Kidney epithelial cell (primary cell): ENCODE measurements around the gene PPFIBP2. TPM values are rescaled to one million over a fixed set of nuclear protein-coding genes. Genes with fewer than 3 reads are reported as not detected.

Experiments used
- DNase-seq: peaks from one replicate; pipeline ENCODE4 v3.0.0-alpha.2; 2010; ENCODE audit warnings: low read depth
- H3K27me3 ChIP-seq: 2 replicates; pipeline ENCODE4 v1.6.0; 2011; ENCODE audit warnings: low read length; ENCODE audit not compliant: control insufficient read depth, insufficient read depth
- H3K36me3 ChIP-seq: 2 replicates; pipeline ENCODE4 v1.5.1; 2011; ENCODE audit warnings: low read length; ENCODE audit not compliant: control insufficient read depth, insufficient read depth
- H3K4me3 ChIP-seq: 2 replicates; pipeline ENCODE4 v1.5.1; 2011; ENCODE audit warnings: low read depth, mild to moderate bottlenecking, control low read depth, low read length
- total RNA-seq: library from RNA; depleted of rRNA; stranded (reverse); fragments of >200 nt; gene quantifications from 2 replicates; pipeline ENCODE4 v1.2.3, GENCODE V29; 2015
- TF ChIP-seq, protein P1 (sequence below): IDR thresholded peaks from 2 replicates; pipeline ENCODE4 v1.5.1; 2011; ENCODE audit warnings: mild to moderate bottlenecking, moderate library complexity, low read length, control low read depth, inconsistent platforms; ENCODE audit not compliant: insufficient read depth, poor library complexity, severe bottlenecking

The PPFIBP2 gene
- total RNA-seq, 1 donor from 2014 or later, result 6.0 TPM

DNA sequence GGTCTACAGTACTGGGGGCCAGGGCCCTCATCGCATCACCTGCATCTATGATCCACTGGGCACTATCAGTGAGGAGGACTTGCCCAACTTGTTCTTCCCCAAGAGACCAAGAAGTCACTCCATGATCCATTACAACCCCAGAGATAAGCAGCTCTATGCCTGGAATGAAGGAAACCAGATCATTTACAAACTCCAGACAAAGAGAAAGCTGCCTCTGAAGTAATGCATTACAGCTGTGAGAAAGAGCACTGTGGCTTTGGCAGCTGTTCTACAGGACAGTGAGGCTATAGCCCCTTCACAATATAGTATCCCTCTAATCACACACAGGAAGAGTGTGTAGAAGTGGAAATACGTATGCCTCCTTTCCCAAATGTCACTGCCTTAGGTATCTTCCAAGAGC lies 3.8 kb upstream of the PPFIBP2 start:
- DNase-seq, result no peak
- Histone ChIP-seq H3K36me3 (no peaks in the 10 kb centered on the region), H3K4me3 (no peak overlapping the region), H3K27me3 (peaks cover 8% of the 10 kb centered on the region)
- TF ChIP-seq, protein P1, sequence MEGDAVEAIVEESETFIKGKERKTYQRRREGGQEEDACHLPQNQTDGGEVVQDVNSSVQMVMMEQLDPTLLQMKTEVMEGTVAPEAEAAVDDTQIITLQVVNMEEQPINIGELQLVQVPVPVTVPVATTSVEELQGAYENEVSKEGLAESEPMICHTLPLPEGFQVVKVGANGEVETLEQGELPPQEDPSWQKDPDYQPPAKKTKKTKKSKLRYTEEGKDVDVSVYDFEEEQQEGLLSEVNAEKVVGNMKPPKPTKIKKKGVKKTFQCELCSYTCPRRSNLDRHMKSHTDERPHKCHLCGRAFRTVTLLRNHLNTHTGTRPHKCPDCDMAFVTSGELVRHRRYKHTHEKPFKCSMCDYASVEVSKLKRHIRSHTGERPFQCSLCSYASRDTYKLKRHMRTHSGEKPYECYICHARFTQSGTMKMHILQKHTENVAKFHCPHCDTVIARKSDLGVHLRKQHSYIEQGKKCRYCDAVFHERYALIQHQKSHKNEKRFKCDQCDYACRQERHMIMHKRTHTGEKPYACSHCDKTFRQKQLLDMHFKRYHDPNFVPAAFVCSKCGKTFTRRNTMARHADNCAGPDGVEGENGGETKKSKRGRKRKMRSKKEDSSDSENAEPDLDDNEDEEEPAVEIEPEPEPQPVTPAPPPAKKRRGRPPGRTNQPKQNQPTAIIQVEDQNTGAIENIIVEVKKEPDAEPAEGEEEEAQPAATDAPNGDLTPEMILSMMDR, result no peak

GRCh38 chr11:7511401-7511800 lies 2.4 kb upstream of the PPFIBP2 start:
- Histone ChIP-seq H3K4me3 (no peak overlapping the region), H3K27me3 (peaks cover 11% of the 10 kb centered on the region), H3K36me3 (no peaks in the 10 kb centered on the region)
- DNase-seq, result no peak
- TF ChIP-seq, protein P1, result no peak

DNA sequence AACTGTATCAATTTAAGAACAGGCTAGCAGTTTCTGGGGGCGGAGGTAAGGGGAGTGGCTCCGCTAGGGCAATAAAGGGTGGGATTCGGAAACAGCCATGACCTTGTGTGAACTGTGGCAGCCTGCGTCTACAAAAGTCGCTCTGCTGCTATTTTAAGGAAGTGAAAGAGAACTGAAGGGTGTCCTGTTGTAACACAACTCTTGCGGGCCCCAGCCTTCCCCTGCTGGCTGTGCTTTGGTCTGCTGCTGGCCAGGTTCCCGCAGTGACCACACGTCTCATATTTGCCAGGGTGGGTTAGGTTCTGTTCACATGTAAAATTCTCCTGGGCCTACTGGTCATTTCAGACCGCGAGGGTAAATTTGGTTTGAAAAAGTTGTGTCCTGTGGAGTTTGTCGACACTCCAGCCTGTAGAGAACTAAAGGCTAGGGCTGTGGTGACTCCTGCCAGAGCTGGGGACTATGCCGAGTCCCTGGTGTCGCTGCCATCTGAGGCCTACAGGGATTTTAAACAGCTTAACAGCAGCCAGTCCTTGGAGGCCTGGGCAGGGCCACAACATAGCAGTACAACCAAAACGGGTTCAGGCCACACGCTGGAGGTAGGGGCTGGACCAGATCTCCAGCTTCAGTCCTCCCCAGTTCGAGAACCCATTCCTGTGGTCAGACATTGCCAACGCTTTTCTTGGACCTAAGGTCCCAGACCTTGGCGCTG lies 1.1 kb upstream of the PPFIBP2 start:
- Histone ChIP-seq H3K36me3 (no peaks in the 10 kb centered on the region), H3K4me3 (peak overlapping the region; percentile 78), H3K27me3 (peaks cover 11% of the 10 kb centered on the region)
- TF ChIP-seq, protein P1, result no peak
- no peak for DNase-seq

DNA sequence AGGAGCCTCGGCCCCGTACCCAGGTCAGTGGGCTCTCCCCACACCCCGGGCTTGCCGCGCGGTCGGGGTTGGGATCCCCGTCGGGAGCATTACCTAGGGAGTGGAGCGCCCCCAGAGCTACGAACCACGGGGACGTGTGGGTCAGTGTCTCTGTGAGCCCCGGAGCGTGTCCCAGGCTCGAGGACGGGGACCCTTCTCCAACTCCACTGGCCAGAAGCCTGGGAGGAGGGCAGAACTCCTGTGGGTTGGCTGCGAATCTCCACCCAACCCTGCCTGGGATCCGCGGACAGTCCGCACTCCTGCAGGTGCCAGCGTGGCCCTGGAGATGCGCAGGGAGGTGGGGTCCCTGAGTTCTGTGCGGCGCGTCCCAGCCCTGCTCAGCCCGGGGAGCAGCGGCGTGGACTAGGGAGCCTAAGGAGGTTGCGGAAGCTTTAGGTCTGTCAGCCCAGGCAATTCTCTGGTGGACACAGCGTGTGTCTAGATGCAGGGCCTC lies 346 bp downstream of the PPFIBP2 start:
- DNase-seq, result no peak
- Histone ChIP-seq H3K4me3 (peak overlapping the region; percentile 78), H3K36me3 (no peaks in the 10 kb centered on the region), H3K27me3 (peaks cover 11% of the 10 kb centered on the region)
- TF ChIP-seq, protein P1, result no peak

- no peak overlapping the region for H3K4me3 ChIP-seq
These were observed 1.7 kb downstream of the PPFIBP2 start for GRCh38 chr11:7515447-7515886.

More at GRCh38 chr11:7515447-7515886, 1.7 kb downstream of the PPFIBP2 start:
- Histone ChIP-seq H3K36me3 (no peaks in the 10 kb centered on the region), H3K27me3 (peaks cover 11% of the 10 kb centered on the region)
- no peak for DNase-seq
- TF ChIP-seq, protein P1, result no peak
